ENCODE results near the gene MAML2.
A peak's percentile ranks its signal among the peaks of the same experiment; 100 is the strongest.

Gene MAML2

GRCh38 chr11:95961758-95962157, 381.2 kb downstream of the MAML2 start:
- Histone ChIP-seq H3K9ac (ENCODE audit: low read length) (no peak overlapping the region), H3K36me3 (ENCODE audit: control insufficient read depth, insufficient read depth, low read length) (no peaks in the 10 kb centered on the region), H3K27ac (ENCODE audit: low read depth, low read length) (no peak overlapping the region), H2BK120ac (ENCODE audit: low read depth, low read length) (no peak overlapping the region), H3K79me1 (ENCODE audit: low read length) (no peaks in the 10 kb centered on the region), H4K5ac (ENCODE audit: low read length) (no peak overlapping the region), H4K8ac (ENCODE audit: low read depth, low read length) (no peak overlapping the region), H3K4me2 (ENCODE audit: low read length) (no peak overlapping the region), H3K18ac (ENCODE audit: low read length) (no peak overlapping the region), H2BK15ac (replicated peaks; ENCODE audit: low read depth) (no peak overlapping the region), H3K27me3 (ENCODE audit: insufficient read depth, low read length, poor library complexity) (no peaks in the 10 kb centered on the region), H3K56ac (ENCODE audit: low read length) (no peak overlapping the region), H3K4me1 (ENCODE audit: control insufficient read depth, low read depth, low read length) (no peaks in the 10 kb centered on the region), H3K79me2 (ENCODE audit: control insufficient read depth, insufficient read depth, low read length) (no peaks in the 10 kb centered on the region), H3K4ac (ENCODE audit: low read depth, low read length) (no peak overlapping the region), H2BK5ac (ENCODE audit: low read length) (no peak overlapping the region), H3K23ac (ENCODE audit: low read length) (no peak overlapping the region), H3K4me3 (ENCODE audit: low read length) (no peak overlapping the region), H2AK5ac (ENCODE audit: low read length) (no peak overlapping the region)
- DNase-seq, result no peak
- WGBS (ENCODE audit: extremely low coverage, insufficient coverage, low lambda C conversion rate), result no CpG with 5 or more reads among the region's 1 CpG

DNA sequence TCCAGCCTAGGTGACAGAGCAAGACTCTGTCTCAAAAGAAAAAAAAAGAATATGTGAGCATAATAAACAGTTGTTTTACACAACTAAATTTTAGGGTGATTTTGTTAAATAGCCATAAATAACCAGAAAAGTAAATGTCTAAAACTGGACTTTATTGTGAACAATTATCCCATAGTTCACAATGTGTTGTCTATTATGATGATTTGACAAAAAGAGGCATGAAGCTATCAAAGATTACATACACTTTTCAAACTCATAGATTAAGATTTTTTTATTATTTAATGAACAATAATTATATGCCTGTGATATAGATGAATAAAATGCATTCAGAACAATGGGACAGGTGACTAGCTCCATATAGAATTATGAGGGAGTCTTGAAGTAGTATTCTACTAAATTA, 392.1 kb downstream of the MAML2 start:
- no peaks in the 10 kb centered on the region for H3K36me3 ChIP-seq (ENCODE audit: control insufficient read depth, insufficient read depth, low read length)
- H3K27me3 ChIP-seq (ENCODE audit: insufficient read depth, low read length, poor library complexity), result no peaks in the 10 kb centered on the region
- no peak overlapping the region for H2BK15ac ChIP-seq (replicated peaks; ENCODE audit: low read depth)
- H3K79me1 ChIP-seq (ENCODE audit: low read length), result no peaks in the 10 kb centered on the region
- H3K9ac ChIP-seq (ENCODE audit: low read length), result no peak overlapping the region
- H3K56ac ChIP-seq (ENCODE audit: low read length), result no peak overlapping the region
- no peak overlapping the region for H3K4ac ChIP-seq (ENCODE audit: low read depth, low read length)
- H3K23ac ChIP-seq (ENCODE audit: low read length), result no peak overlapping the region
- H4K8ac ChIP-seq (ENCODE audit: low read depth, low read length), result no peak overlapping the region
- H3K4me3 ChIP-seq (ENCODE audit: low read length), result no peak overlapping the region
- no peak overlapping the region for H2AK5ac ChIP-seq (ENCODE audit: low read length)
- H2BK120ac ChIP-seq (ENCODE audit: low read depth, low read length), result no peak overlapping the region
- no peaks in the 10 kb centered on the region for H3K79me2 ChIP-seq (ENCODE audit: control insufficient read depth, insufficient read depth, low read length)
- H3K27ac ChIP-seq (ENCODE audit: low read depth, low read length), result no peak overlapping the region
- no peak overlapping the region for H3K18ac ChIP-seq (ENCODE audit: low read length)
- no peak overlapping the region for H4K5ac ChIP-seq (ENCODE audit: low read length)
- no peak for DNase-seq
- no peaks in the 10 kb centered on the region for H3K4me1 ChIP-seq (ENCODE audit: control insufficient read depth, low read depth, low read length)
- H2BK5ac ChIP-seq (ENCODE audit: low read length), result no peak overlapping the region
- H3K4me2 ChIP-seq (ENCODE audit: low read length), result no peak overlapping the region

DNA sequence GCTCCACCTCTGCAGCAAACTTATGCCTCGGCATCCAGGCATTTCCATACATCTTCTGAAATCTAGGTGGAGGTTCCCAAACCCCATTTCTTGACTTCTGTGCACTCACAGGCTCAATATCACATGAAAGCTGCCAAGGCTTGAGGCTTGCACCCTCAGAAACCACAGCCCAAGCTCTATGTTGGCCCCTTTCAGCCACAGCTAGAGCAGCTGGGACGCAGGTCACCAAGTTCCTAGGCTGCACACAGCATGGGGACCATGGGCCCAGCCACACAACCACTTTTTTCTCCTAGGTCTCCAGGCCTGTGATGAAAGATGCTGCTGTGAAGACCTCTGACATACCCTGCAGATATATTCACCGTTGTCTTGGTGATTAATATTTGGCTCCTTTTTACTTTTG, 394.4 kb downstream of the MAML2 start:
- Histone ChIP-seq H3K79me1 (ENCODE audit: low read length) (no peaks in the 10 kb centered on the region), H4K8ac (ENCODE audit: low read depth, low read length) (no peak overlapping the region), H3K4me2 (ENCODE audit: low read length) (no peak overlapping the region), H3K27me3 (ENCODE audit: insufficient read depth, low read length, poor library complexity) (no peaks in the 10 kb centered on the region), H3K9ac (ENCODE audit: low read length) (no peak overlapping the region), H3K36me3 (ENCODE audit: control insufficient read depth, insufficient read depth, low read length) (no peaks in the 10 kb centered on the region), H3K56ac (ENCODE audit: low read length) (no peak overlapping the region), H3K18ac (ENCODE audit: low read length) (no peak overlapping the region), H3K4me1 (ENCODE audit: control insufficient read depth, low read depth, low read length) (no peaks in the 10 kb centered on the region), H2BK120ac (ENCODE audit: low read depth, low read length) (no peak overlapping the region), H3K27ac (ENCODE audit: low read depth, low read length) (no peak overlapping the region), H2BK5ac (ENCODE audit: low read length) (no peak overlapping the region), H4K5ac (ENCODE audit: low read length) (no peak overlapping the region), H3K4ac (ENCODE audit: low read depth, low read length) (no peak overlapping the region), H2BK15ac (replicated peaks; ENCODE audit: low read depth) (no peak overlapping the region), H2AK5ac (ENCODE audit: low read length) (no peak overlapping the region), H3K4me3 (ENCODE audit: low read length) (no peak overlapping the region), H3K79me2 (ENCODE audit: control insufficient read depth, insufficient read depth, low read length) (no peaks in the 10 kb centered on the region), H3K23ac (ENCODE audit: low read length) (no peak overlapping the region)
- DNase-seq, result no peak
- no CpG with 5 or more reads among the region's 3 CpGs for WGBS (ENCODE audit: extremely low coverage, insufficient coverage, low lambda C conversion rate)

- Histone ChIP-seq H2BK5ac (ENCODE audit: low read length) (no peak overlapping the region), H3K56ac (ENCODE audit: low read length) (no peak overlapping the region), H3K4ac (ENCODE audit: low read depth, low read length) (no peak overlapping the region), H2AK5ac (ENCODE audit: low read length) (no peak overlapping the region), H3K9ac (ENCODE audit: low read length) (no peak overlapping the region), H2BK120ac (ENCODE audit: low read depth, low read length) (no peak overlapping the region), H3K23ac (ENCODE audit: low read length) (no peak overlapping the region), H2BK15ac (replicated peaks; ENCODE audit: low read depth) (no peak overlapping the region), H3K4me1 (ENCODE audit: control insufficient read depth, low read depth, low read length) (no peaks in the 10 kb centered on the region), H3K4me3 (ENCODE audit: low read length) (no peak overlapping the region), H3K27ac (ENCODE audit: low read depth, low read length) (no peak overlapping the region), H3K36me3 (ENCODE audit: control insufficient read depth, insufficient read depth, low read length) (no peaks in the 10 kb centered on the region), H4K5ac (ENCODE audit: low read length) (no peak overlapping the region), H4K8ac (ENCODE audit: low read depth, low read length) (no peak overlapping the region), H3K4me2 (ENCODE audit: low read length) (no peak overlapping the region), H3K18ac (ENCODE audit: low read length) (no peak overlapping the region), H3K27me3 (ENCODE audit: insufficient read depth, low read length, poor library complexity) (no peaks in the 10 kb centered on the region), H3K79me2 (ENCODE audit: control insufficient read depth, insufficient read depth, low read length) (no peaks in the 10 kb centered on the region), H3K79me1 (ENCODE audit: low read length) (no peaks in the 10 kb centered on the region)
- WGBS (ENCODE audit: extremely low coverage, insufficient coverage, low lambda C conversion rate), result no CpG with 5 or more reads among the region's 4 CpGs
- DNase-seq, result peak; percentile 30
These were observed 398.4 kb downstream of the MAML2 start for GRCh38 chr11:95944623-95945022.

DNA sequence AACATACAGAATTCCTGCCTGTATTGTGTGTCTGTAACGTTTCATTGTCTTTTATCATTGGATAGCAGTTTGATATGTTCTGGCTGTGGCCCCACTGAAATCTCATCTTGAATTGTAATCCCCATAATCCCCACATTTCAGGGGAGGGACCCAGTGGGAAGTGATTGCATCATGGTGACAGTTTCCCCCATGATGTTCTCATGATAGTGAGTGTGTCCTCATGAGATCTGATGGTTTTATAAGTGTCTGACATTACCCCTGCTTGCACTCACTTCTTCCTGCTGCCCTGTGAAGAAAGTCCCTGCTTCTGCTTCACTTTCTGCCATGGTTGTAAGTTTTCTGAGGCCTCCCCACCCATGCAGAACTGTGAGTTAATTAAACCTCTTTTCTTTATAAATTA, 399.4 kb downstream of the MAML2 start:
- Histone ChIP-seq H3K4ac (ENCODE audit: low read depth, low read length) (no peak overlapping the region), H3K56ac (ENCODE audit: low read length) (no peak overlapping the region), H4K5ac (ENCODE audit: low read length) (no peak overlapping the region), H3K36me3 (ENCODE audit: control insufficient read depth, insufficient read depth, low read length) (no peaks in the 10 kb centered on the region), H3K79me2 (ENCODE audit: control insufficient read depth, insufficient read depth, low read length) (no peaks in the 10 kb centered on the region), H3K18ac (ENCODE audit: low read length) (no peak overlapping the region), H2BK5ac (ENCODE audit: low read length) (no peak overlapping the region), H3K4me2 (ENCODE audit: low read length) (no peak overlapping the region), H3K79me1 (ENCODE audit: low read length) (no peaks in the 10 kb centered on the region), H3K4me3 (ENCODE audit: low read length) (no peak overlapping the region), H2BK15ac (replicated peaks; ENCODE audit: low read depth) (no peak overlapping the region), H2BK120ac (ENCODE audit: low read depth, low read length) (no peak overlapping the region), H3K27ac (ENCODE audit: low read depth, low read length) (no peak overlapping the region), H3K9ac (ENCODE audit: low read length) (no peak overlapping the region), H3K4me1 (ENCODE audit: control insufficient read depth, low read depth, low read length) (no peaks in the 10 kb centered on the region), H3K23ac (ENCODE audit: low read length) (no peak overlapping the region), H2AK5ac (ENCODE audit: low read length) (no peak overlapping the region), H3K27me3 (ENCODE audit: insufficient read depth, low read length, poor library complexity) (no peaks in the 10 kb centered on the region), H4K8ac (ENCODE audit: low read depth, low read length) (no peak overlapping the region)
- DNase-seq, result no peak
- no CpG with 5 or more reads among the region's 1 CpG for WGBS (ENCODE audit: extremely low coverage, insufficient coverage, low lambda C conversion rate)

GRCh38 chr11:95939091-95939490, 403.9 kb downstream of the MAML2 start:
- no peaks in the 10 kb centered on the region for H3K79me1 ChIP-seq (ENCODE audit: low read length)
- H3K4me1 ChIP-seq (ENCODE audit: control insufficient read depth, low read depth, low read length), result no peaks in the 10 kb centered on the region
- H3K9ac ChIP-seq (ENCODE audit: low read length), result no peak overlapping the region
- no peak overlapping the region for H3K23ac ChIP-seq (ENCODE audit: low read length)
- no CpG with 5 or more reads among the region's 6 CpGs for WGBS (ENCODE audit: extremely low coverage, insufficient coverage, low lambda C conversion rate)
- no peak overlapping the region for H2BK5ac ChIP-seq (ENCODE audit: low read length)
- H2BK15ac ChIP-seq (replicated peaks; ENCODE audit: low read depth), result no peak overlapping the region
- H3K36me3 ChIP-seq (ENCODE audit: control insufficient read depth, insufficient read depth, low read length), result no peaks in the 10 kb centered on the region
- H3K4me3 ChIP-seq (ENCODE audit: low read length), result no peak overlapping the region
- no peak overlapping the region for H3K4me2 ChIP-seq (ENCODE audit: low read length)
- no peak overlapping the region for H4K5ac ChIP-seq (ENCODE audit: low read length)
- no peaks in the 10 kb centered on the region for H3K79me2 ChIP-seq (ENCODE audit: control insufficient read depth, insufficient read depth, low read length)
- DNase-seq, result no peak
- H3K56ac ChIP-seq (ENCODE audit: low read length), result no peak overlapping the region
- H4K8ac ChIP-seq (ENCODE audit: low read depth, low read length), result no peak overlapping the region
- no peaks in the 10 kb centered on the region for H3K27me3 ChIP-seq (ENCODE audit: insufficient read depth, low read length, poor library complexity)
- no peak overlapping the region for H2AK5ac ChIP-seq (ENCODE audit: low read length)
- no peak overlapping the region for H3K4ac ChIP-seq (ENCODE audit: low read depth, low read length)
- H3K18ac ChIP-seq (ENCODE audit: low read length), result no peak overlapping the region
- H3K27ac ChIP-seq (ENCODE audit: low read depth, low read length), result no peak overlapping the region
- H2BK120ac ChIP-seq (ENCODE audit: low read depth, low read length), result no peak overlapping the region
